GM12878 (cell line): ENCODE data around the gene TPP2. TPM values are rescaled to one million over a fixed set of nuclear protein-coding genes. Genes with fewer than 3 reads are reported as not detected.

Source experiments
- ATAC-seq: fragments of 200-7000 bp; cut with Tn5 transposase; 3 replicates; pipeline ENCODE4 v1.9.1; 2020; ENCODE audit warnings: mild to moderate bottlenecking, moderate library complexity
- BruUV-seq: library from RNA; stranded (reverse); fragments of 400-500 nt; replicated peaks from 2 replicates; lab custom pipeline; 2021; lab: Mats Ljungman, UMichigan
- CTCF ChIA-PET: fragments of 300-600 bp; sonication (Branson Sonifier 250); formaldehyde crosslinking; extraction: SDS; loops from one replicate; lab custom pipeline; 2021; ENCODE audit warnings: inconsistent platforms; lab: Yijun Ruan, JAX
- POLR2A ChIA-PET: fragments of 350-600 bp; formaldehyde crosslinking; extraction: SDS; loops from one replicate; lab custom pipeline; 2021; ENCODE audit warnings: inconsistent platforms; lab: Charles Lee
- RAD21 ChIA-PET: fragments of 300-600 bp; sonication (Branson Sonifier 250); formaldehyde crosslinking; loops from one replicate; lab custom pipeline; 2023; ENCODE audit warnings: antibody characterized with exemption; ENCODE audit not compliant: unreplicated experiment; lab: Charles Lee
- SMC1A ChIA-PET: fragments of 300-600 bp; sonication (Branson Sonifier 250); formaldehyde crosslinking; loops from one replicate; lab custom pipeline; 2023; ENCODE audit not compliant: unreplicated experiment, uncharacterized antibody; lab: Charles Lee
- DNase-seq: peaks from one replicate; pipeline ENCODE4 v3.0.0-alpha.2; 2011; ENCODE audit warnings: low read depth, low spot score
- FAIRE-seq: peaks from 3 replicates; lab custom pipeline; 2011; peaks lifted over from hg19 to GRCh38; lab: Jason Lieb, UNC
- H2AFZ ChIP-seq: 2 replicates; pipeline ENCODE4 v1.6.0; 2011; ENCODE audit warnings: low read depth, low read length, control low read depth; ENCODE audit not compliant: control insufficient read depth
- H3K27ac ChIP-seq: 2 replicates; pipeline ENCODE4 v1.5.1; 2011; ENCODE audit warnings: control low read depth; ENCODE audit not compliant: control insufficient read depth, insufficient read depth
- H3K27me3 ChIP-seq, 2 experiments: replicated peaks in 1 of 2; 2 replicates each; pipeline versions ENCODE4 v1.6.0 to v1.6.1; 2011; ENCODE audit warnings: low read length in 1 of 2; ENCODE audit not compliant: control insufficient read depth in 2 of 2, insufficient read depth in 2 of 2
- H3K36me3 ChIP-seq, 2 experiments: 2 replicates each; pipeline ENCODE4 v1.5.1; 2011; ENCODE audit warnings: low read length in 1 of 2; ENCODE audit not compliant: control insufficient read depth in 2 of 2, insufficient read depth in 2 of 2
- H3K4me1 ChIP-seq: 2 replicates; pipeline ENCODE4 v1.6.1; 2011; ENCODE audit warnings: mild to moderate bottlenecking, low read length, moderate library complexity, mixed read lengths; ENCODE audit not compliant: control insufficient read depth, insufficient read depth
- H3K4me2 ChIP-seq: 2 replicates; pipeline ENCODE4 v1.6.0; 2011; ENCODE audit warnings: control low read depth; ENCODE audit not compliant: control insufficient read depth, insufficient read depth
- H3K4me3 ChIP-seq: fragments of 200-600 bp; sonication (generic); 2 replicates; pipeline ENCODE4 v1.5.1; 2016
- H3K79me2 ChIP-seq: 2 replicates; pipeline ENCODE4 v1.6.0; 2011; ENCODE audit warnings: low read length; ENCODE audit not compliant: control insufficient read depth, insufficient read depth
- H3K9ac ChIP-seq: 2 replicates; pipeline ENCODE4 v1.8.0; 2011; ENCODE audit warnings: low read length, control low read depth, mixed read lengths; ENCODE audit not compliant: control insufficient read depth, insufficient read depth
- H3K9me3 ChIP-seq: replicated peaks from 3 replicates; pipeline ENCODE4 v1.5.1; 2011; ENCODE audit warnings: mild to moderate bottlenecking, low read length; ENCODE audit not compliant: control insufficient read depth, insufficient read depth
- H4K20me1 ChIP-seq: 2 replicates; pipeline ENCODE4 v1.6.0; 2011; ENCODE audit not compliant: control insufficient read depth, insufficient read depth
- CEBPB ChIP-seq, 2 experiments: fragments of 150-350 bp in 1 of 2; IDR thresholded peaks; 2 replicates each; pipeline ENCODE4 v1.6.1; 2012 to 2014; ENCODE audit warnings: low read depth in 2 of 2, low read length in 2 of 2, borderline replicate concordance in 1 of 2, inconsistent platforms in 1 of 2
- NFXL1 ChIP-seq: fragments of 450-650 bp; IDR thresholded peaks from 2 replicates; pipeline ENCODE4 v1.6.1; 2017; ENCODE audit warnings: antibody characterized with exemption, mild to moderate bottlenecking, borderline replicate concordance
- ZZZ3 ChIP-seq: IDR thresholded peaks from 2 replicates; pipeline ENCODE4 v1.6.1; 2011; ENCODE audit warnings: low read depth; ENCODE audit not compliant: control insufficient read depth, insufficient read length
- WGBS: methylation state at CpG from one replicate; pipeline ENCODE4 v1.1.6; 2016; ENCODE audit warnings: low lambda C conversion rate; ENCODE audit not compliant: insufficient replicate concordance, insufficient coverage; ENCODE audit errors: missing lambda C conversion rate; 5-methylcytosine and 5-hydroxymethylcytosine counted together
- in situ Hi-C: fragments of 300-500 bp; cut with MboI; formaldehyde crosslinking; loops from 9 replicates; pipeline ENCODE4 v1.14.3; 2018; ENCODE audit warnings: mixed read lengths
- intact Hi-C: fragments of 100-400 bp; cut with micrococcal nuclease; formaldehyde crosslinking; loops from one replicate; pipeline ENCODE4 v1.14.2; 2022; ENCODE audit not compliant: unreplicated experiment
- polyA plus RNA-seq, 11 experiments: library from polyadenylated mRNA; depleted of rRNA in 4 of 11; unstranded in 6 of 11; stranded (reverse) in 5 of 11; fragments of >200 nt; fragmentation: Nextera tagmentation in 4 of 11; fragmentation: Illumina TruSeq in 1 of 11; extraction: Ambion mirVana in 4 of 11; extraction: Trizol in 1 of 11; gene quantifications; 1 replicate in 1 of 11; 2 replicates in 10 of 11; pipeline versions ENCODE4 v1.2.1 to v1.2.3, GENCODE V29; 2011 to 2016; ENCODE audit warnings: inconsistent platforms in 2 of 11, missing spikeins in 2 of 11, low read depth in 1 of 11
- total RNA-seq, 4 experiments: library from RNA; depleted of rRNA in 3 of 4; stranded (reverse); fragments of >200 nt in 3 of 4; fragmentation: Illumina TruSeq in 1 of 4; extraction: Trizol in 1 of 4; gene quantifications; 2 replicates each; pipeline versions ENCODE4 v1.2.1 to v1.2.3, GENCODE V29; 2013 to 2021
- TF ChIP-seq, protein P1 (sequence below): fragments of 150-350 bp; IDR thresholded peaks from 2 replicates; pipeline ENCODE4 v1.6.1; 2014; ENCODE audit warnings: mild to moderate bottlenecking, low read depth, low read length
- TF ChIP-seq, protein P2 (sequence below): IDR thresholded peaks from 2 replicates; pipeline ENCODE4 v1.6.1; 2011; ENCODE audit warnings: mild to moderate bottlenecking, low read depth, low read length, moderate library complexity; ENCODE audit not compliant: insufficient replicate concordance

TPP2 gene
- total and polyA plus RNA-seq, 10 of the 15 experiments (the other 5 are each of a cell fraction or from before 2014, with no cell fraction given): 18.4 to 82.3 (median 55.4) TPM

- H3K9me3 ChIP-seq: no peaks in the 10 kb centered on the region
- H3K4me2 ChIP-seq: no peak overlapping the region
- no peak overlapping the region for H3K4me3 ChIP-seq
- H3K27ac ChIP-seq: no peak overlapping the region
- ChIA-PET RAD21 (interaction anchor here (1.2 kb wide), 1 partner anchor 46 kb away, joined by 3 read pairs; no protein-coding TSS in a partner anchor), POLR2A (no interaction called here), SMC1A (no interaction called here)
- DNase-seq: no peak
- no peaks in the 10 kb centered on the region for H3K79me2 ChIP-seq
- 64% methylated on average over 12 of the region's 13 CpGs for WGBS
- peaks cover 0 to 5% of the 10 kb centered on the region in 2 experiments; a peak in 3 of 4 replicates for H3K27me3 ChIP-seq
- H3K9ac ChIP-seq: no peak overlapping the region
- H3K36me3 ChIP-seq: no peaks in the 10 kb centered on the region
- H4K20me1 ChIP-seq: no peaks in the 10 kb centered on the region
- no peaks in the 10 kb centered on the region for H3K4me1 ChIP-seq
- ATAC-seq: no peak
- TF ChIP-seq NFXL1 (no peak), CEBPB (IDR thresholded peaks at IDR 0.05; ENCODE audit: borderline replicate concordance in 1 of 2, low read depth in 2 of 2, low read length in 2 of 2) (no peak), ZZZ3 (no peak)
- TF ChIP-seq, protein P1, sequence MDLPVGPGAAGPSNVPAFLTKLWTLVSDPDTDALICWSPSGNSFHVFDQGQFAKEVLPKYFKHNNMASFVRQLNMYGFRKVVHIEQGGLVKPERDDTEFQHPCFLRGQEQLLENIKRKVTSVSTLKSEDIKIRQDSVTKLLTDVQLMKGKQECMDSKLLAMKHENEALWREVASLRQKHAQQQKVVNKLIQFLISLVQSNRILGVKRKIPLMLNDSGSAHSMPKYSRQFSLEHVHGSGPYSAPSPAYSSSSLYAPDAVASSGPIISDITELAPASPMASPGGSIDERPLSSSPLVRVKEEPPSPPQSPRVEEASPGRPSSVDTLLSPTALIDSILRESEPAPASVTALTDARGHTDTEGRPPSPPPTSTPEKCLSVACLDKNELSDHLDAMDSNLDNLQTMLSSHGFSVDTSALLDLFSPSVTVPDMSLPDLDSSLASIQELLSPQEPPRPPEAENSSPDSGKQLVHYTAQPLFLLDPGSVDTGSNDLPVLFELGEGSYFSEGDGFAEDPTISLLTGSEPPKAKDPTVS: no peak
- TF ChIP-seq, protein P2, sequence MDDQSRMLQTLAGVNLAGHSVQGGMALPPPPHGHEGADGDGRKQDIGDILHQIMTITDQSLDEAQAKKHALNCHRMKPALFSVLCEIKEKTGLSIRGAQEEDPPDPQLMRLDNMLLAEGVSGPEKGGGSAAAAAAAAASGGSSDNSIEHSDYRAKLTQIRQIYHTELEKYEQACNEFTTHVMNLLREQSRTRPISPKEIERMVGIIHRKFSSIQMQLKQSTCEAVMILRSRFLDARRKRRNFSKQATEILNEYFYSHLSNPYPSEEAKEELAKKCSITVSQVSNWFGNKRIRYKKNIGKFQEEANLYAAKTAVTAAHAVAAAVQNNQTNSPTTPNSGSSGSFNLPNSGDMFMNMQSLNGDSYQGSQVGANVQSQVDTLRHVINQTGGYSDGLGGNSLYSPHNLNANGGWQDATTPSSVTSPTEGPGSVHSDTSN: no peak
- TF ChIP-seq, all 136 proteins: peak for 0
- BruUV-seq: no TSS peak
- in situ Hi-C loops: no loop called here
- FAIRE-seq: no peak
- H2AFZ ChIP-seq: no peak overlapping the region
- CTCF ChIA-PET: no interaction called here
- intact Hi-C loops: no loop called here
Observed at GRCh38 chr13:102688306-102688973, 91.7 kb downstream of the TPP2 start.
